WTC11 (cell line): ENCODE results near the gene ATP4A. TPM values are rescaled to one million over a fixed set of nuclear protein-coding genes. Genes with fewer than 3 reads are reported as not detected.

Experiments used
- ATAC-seq: fragments of 200-7000 bp; cut with Tn5 transposase; 2 replicates; pipeline ENCODE4 v1.10.0; 2021; ENCODE audit warnings: mild to moderate bottlenecking, moderate library complexity
- CTCF ChIA-PET: fragments of 300-600 bp; sonication (Branson Sonifier 250); formaldehyde crosslinking; loops from one replicate; lab custom pipeline; 2021; ENCODE audit warnings: antibody characterized with exemption; lab: Charles Lee
- POLR2A ChIA-PET: fragments of 350-600 bp; sonication (Branson Sonifier 250); formaldehyde crosslinking; loops from one replicate; lab custom pipeline; 2021; ENCODE audit warnings: antibody characterized with exemption; lab: Charles Lee
- DNase-seq: peaks from one replicate; pipeline ENCODE4 v3.0.0; 2021; ENCODE audit warnings: low spot score
- H3K27ac Mint-ChIP-seq: 2 replicates; pipeline ENCODE4 v1.8.0; 2021; ENCODE audit warnings: mixed read lengths
- H3K27me3 Mint-ChIP-seq: 2 replicates; pipeline ENCODE4 v1.8.0; 2021; ENCODE audit warnings: low read depth, mild to moderate bottlenecking, moderate library complexity, mixed read lengths
- H3K36me3 Mint-ChIP-seq: 2 replicates; pipeline ENCODE4 v1.8.0; 2021; ENCODE audit warnings: mixed read lengths
- H3K4me1 Mint-ChIP-seq: 2 replicates; pipeline ENCODE4 v1.8.0; 2022; ENCODE audit warnings: mixed read lengths
- H3K4me3 Mint-ChIP-seq: 2 replicates; pipeline ENCODE4 v1.8.0; 2021; ENCODE audit warnings: mild to moderate bottlenecking, moderate library complexity, mixed read lengths
- H3K9me3 Mint-ChIP-seq: 2 replicates; pipeline ENCODE4 v1.8.0; 2021; ENCODE audit warnings: mixed read lengths
- CREB1 ChIP-seq: sonication (generic); formaldehyde crosslinking; IDR thresholded peaks from 2 replicates; pipeline ENCODE4 v1.8.0; 2023; ENCODE audit warnings: mild to moderate bottlenecking, missing genetic modification reagents
- CTCF ChIP-seq: fragments of 200-600 bp; IDR thresholded peaks from 2 replicates; pipeline ENCODE4 v1.8.0; 2022; ENCODE audit warnings: antibody characterized with exemption
- E2F5 ChIP-seq: sonication (generic); formaldehyde crosslinking; IDR thresholded peaks from 2 replicates; pipeline ENCODE4 v1.8.1; 2022; ENCODE audit warnings: mild to moderate bottlenecking, moderate library complexity, missing genetic modification reagents
- FOXP1 ChIP-seq: sonication (generic); formaldehyde crosslinking; IDR thresholded peaks from 2 replicates; pipeline ENCODE4 v1.8.0; 2022; ENCODE audit warnings: missing genetic modification reagents, mild to moderate bottlenecking, moderate library complexity, borderline replicate concordance
- GRHL2 ChIP-seq: fragments of 250-450 bp; sonication (Bioruptor Pico); IDR thresholded peaks from 2 replicates; pipeline ENCODE4 v1.8.0; 2022; ENCODE audit warnings: mild to moderate bottlenecking, moderate library complexity; ENCODE audit not compliant: insufficient replicate concordance, severe bottlenecking
- IRF1 ChIP-seq: sonication (generic); formaldehyde crosslinking; IDR thresholded peaks from 2 replicates; pipeline ENCODE4 v1.8.0; 2023; ENCODE audit warnings: missing genetic modification reagents
- MYBL2 ChIP-seq: sonication (generic); formaldehyde crosslinking; IDR thresholded peaks from 2 replicates; pipeline ENCODE4 v1.8.1; 2023; ENCODE audit warnings: mild to moderate bottlenecking, moderate library complexity, missing genetic modification reagents
- NFATC4 ChIP-seq: fragments of 250-450 bp; sonication (Bioruptor Pico); IDR thresholded peaks from 2 replicates; pipeline ENCODE4 v1.9.0; 2021; ENCODE audit warnings: mild to moderate bottlenecking
- NR2C2 ChIP-seq: sonication (generic); formaldehyde crosslinking; IDR thresholded peaks from 2 replicates; pipeline ENCODE4 v1.8.0; 2022; ENCODE audit warnings: mild to moderate bottlenecking, missing genetic modification reagents
- OVOL2 ChIP-seq: fragments of 250-450 bp; sonication (Bioruptor Pico); IDR thresholded peaks from 2 replicates; pipeline ENCODE4 v1.9.0; 2021; ENCODE audit warnings: mild to moderate bottlenecking, borderline replicate concordance
- RELA ChIP-seq: sonication (generic); formaldehyde crosslinking; IDR thresholded peaks from 2 replicates; pipeline ENCODE4 v1.8.1; 2022; ENCODE audit warnings: missing genetic modification reagents, mild to moderate bottlenecking, borderline replicate concordance
- TCF7 ChIP-seq: sonication (generic); formaldehyde crosslinking; IDR thresholded peaks from 2 replicates; pipeline ENCODE4 v1.8.0; 2022; ENCODE audit warnings: mild to moderate bottlenecking, low read depth, missing genetic modification reagents, moderate library complexity
- TEAD1 ChIP-seq: sonication (generic); formaldehyde crosslinking; IDR thresholded peaks from 2 replicates; pipeline ENCODE4 v1.8.0; 2022; ENCODE audit warnings: mild to moderate bottlenecking, missing genetic modification reagents
- USF2 ChIP-seq: sonication (generic); formaldehyde crosslinking; IDR thresholded peaks from 2 replicates; pipeline ENCODE4 v1.8.1; 2023; ENCODE audit warnings: mild to moderate bottlenecking, missing genetic modification reagents, moderate library complexity
- ZBTB43 ChIP-seq: sonication (generic); formaldehyde crosslinking; IDR thresholded peaks from 2 replicates; pipeline ENCODE4 v1.8.1; 2023; ENCODE audit warnings: mild to moderate bottlenecking, missing genetic modification reagents
- ZNF121 ChIP-seq: sonication (generic); formaldehyde crosslinking; IDR thresholded peaks from 2 replicates; pipeline ENCODE4 v1.8.0; 2023; ENCODE audit warnings: missing genetic modification reagents
- ZNF138 ChIP-seq: sonication (generic); formaldehyde crosslinking; conservative IDR thresholded peaks from 2 replicates; pipeline ENCODE4 v1.8.1; 2022; ENCODE audit warnings: mild to moderate bottlenecking, moderate library complexity, missing genetic modification reagents
- ZNF512 ChIP-seq: sonication (generic); formaldehyde crosslinking; IDR thresholded peaks from 2 replicates; pipeline ENCODE4 v1.8.1; 2022; ENCODE audit warnings: missing genetic modification reagents, borderline replicate concordance
- ZNF532 ChIP-seq: fragments of 250-450 bp; sonication (Bioruptor Pico); IDR thresholded peaks from 2 replicates; pipeline ENCODE4 v1.9.0; 2021; ENCODE audit warnings: mild to moderate bottlenecking, borderline replicate concordance
- total RNA-seq: library from RNA; stranded (reverse); gene quantifications from 3 replicates; pipeline ENCODE4 v1.2.3, GENCODE V29; 2021

The ATP4A gene
- total RNA-seq, 1 experiment from 2014 or later, result 0.59 TPM

GRCh38 chr19:35592226-35592625 lies 28.8 kb upstream of the ATP4A start:
- Mint-ChIP-seq H3K27ac (no peak overlapping the region; the same call in 1 of the 2 replicates), H3K27me3 (peaks cover 19% of the 10 kb centered on the region), H3K36me3 (no peaks in the 10 kb centered on the region), H3K4me3 (no peak overlapping the region)
- peak; percentile 78 for ATAC-seq
- DNase-seq, result peak; percentile 40
- TF ChIP-seq CTCF, result peak; percentile 43; the same call in 1 of the 2 replicates
- no peak for TF ChIP-seq ZNF121
- TF ChIP-seq GRHL2 (CRISPR knock-in tag), result no peak
- TF ChIP-seq, all 79 proteins: peak for 1
- H3K9me3 Mint-ChIP-seq, result peaks cover 7% of the 10 kb centered on the region
- ChIA-PET CTCF (interaction anchor here (0.6 to 2.3 kb wide), 15 partner anchors 9 to 239 kb away, joined by 3 to 26 read pairs (median 5); partner anchors contain the start of genes DMKN and LIN37), POLR2A (interaction anchor here (1.3 to 1.4 kb wide), 2 partner anchors 35 to 82 kb away, joined by 3 to 4 read pairs; no protein-coding TSS in a partner anchor)
- H3K4me1 Mint-ChIP-seq, result no peaks in the 10 kb centered on the region

GRCh38 chr19:35590875-35591274 lies 27.4 kb upstream of the ATP4A start:
- Mint-ChIP-seq H3K27me3 (peaks cover 21% of the 10 kb centered on the region), H3K4me1 (no peaks in the 10 kb centered on the region), H3K36me3 (no peaks in the 10 kb centered on the region), H3K27ac (no peak overlapping the region), H3K9me3 (peaks cover 4% of the 10 kb centered on the region), H3K4me3 (no peak overlapping the region)
- ChIA-PET CTCF (interaction anchor here (1.1 to 2.3 kb wide), 3 partner anchors 35 to 81 kb away, joined by 3 to 26 read pairs (median 18); no protein-coding TSS in a partner anchor), POLR2A (interaction anchor here (1.1 kb wide), 1 partner anchor 13 kb away, joined by 3 read pairs; no protein-coding TSS in a partner anchor)
- no peak for DNase-seq
- ATAC-seq, result no peak
- no peak for TF ChIP-seq FOXP1 (CRISPR knock-in tag)
- no peak for TF ChIP-seq TEAD1 (CRISPR knock-in tag)
- no peak for TF ChIP-seq ZNF138 (CRISPR knock-in tag)
- TF ChIP-seq, all 79 proteins: peak for 0

- ATAC-seq (no peak), DNase-seq (no peak)
- Mint-ChIP-seq H3K4me1 (no peaks in the 10 kb centered on the region), H3K4me3 (no peak overlapping the region), H3K36me3 (no peaks in the 10 kb centered on the region), H3K9me3 (peaks cover 8% of the 10 kb centered on the region), H3K27me3 (peaks cover 50% of the 10 kb centered on the region), H3K27ac (no peak overlapping the region)
- POLR2A ChIA-PET, result no interaction called here
- CTCF ChIA-PET, result no interaction called here
- TF ChIP-seq ZNF512 (no peak), OVOL2 (CRISPR knock-in tag) (no peak), GRHL2 (CRISPR knock-in tag) (no peak), E2F5 (CRISPR knock-in tag) (no peak), TCF7 (CRISPR knock-in tag) (no peak), IRF1 (CRISPR knock-in tag) (no peak), FOXP1 (CRISPR knock-in tag) (no peak), USF2 (CRISPR knock-in tag) (no peak), NFATC4 (no peak), MYBL2 (CRISPR knock-in tag) (no peak), ZNF532 (CRISPR knock-in tag) (no peak), RELA (no peak), CREB1 (CRISPR knock-in tag) (no peak), NR2C2 (no peak), ZBTB43 (no peak)
These were observed 23.9 kb upstream of the ATP4A start for GRCh38 chr19:35587321-35587720.
